ENCODE measurements around the gene MCM9.

MCM9 gene
- 43.8 to 70.5 (median 52.4) reads per million in 9 experiments for total RNA-seq

DNA sequence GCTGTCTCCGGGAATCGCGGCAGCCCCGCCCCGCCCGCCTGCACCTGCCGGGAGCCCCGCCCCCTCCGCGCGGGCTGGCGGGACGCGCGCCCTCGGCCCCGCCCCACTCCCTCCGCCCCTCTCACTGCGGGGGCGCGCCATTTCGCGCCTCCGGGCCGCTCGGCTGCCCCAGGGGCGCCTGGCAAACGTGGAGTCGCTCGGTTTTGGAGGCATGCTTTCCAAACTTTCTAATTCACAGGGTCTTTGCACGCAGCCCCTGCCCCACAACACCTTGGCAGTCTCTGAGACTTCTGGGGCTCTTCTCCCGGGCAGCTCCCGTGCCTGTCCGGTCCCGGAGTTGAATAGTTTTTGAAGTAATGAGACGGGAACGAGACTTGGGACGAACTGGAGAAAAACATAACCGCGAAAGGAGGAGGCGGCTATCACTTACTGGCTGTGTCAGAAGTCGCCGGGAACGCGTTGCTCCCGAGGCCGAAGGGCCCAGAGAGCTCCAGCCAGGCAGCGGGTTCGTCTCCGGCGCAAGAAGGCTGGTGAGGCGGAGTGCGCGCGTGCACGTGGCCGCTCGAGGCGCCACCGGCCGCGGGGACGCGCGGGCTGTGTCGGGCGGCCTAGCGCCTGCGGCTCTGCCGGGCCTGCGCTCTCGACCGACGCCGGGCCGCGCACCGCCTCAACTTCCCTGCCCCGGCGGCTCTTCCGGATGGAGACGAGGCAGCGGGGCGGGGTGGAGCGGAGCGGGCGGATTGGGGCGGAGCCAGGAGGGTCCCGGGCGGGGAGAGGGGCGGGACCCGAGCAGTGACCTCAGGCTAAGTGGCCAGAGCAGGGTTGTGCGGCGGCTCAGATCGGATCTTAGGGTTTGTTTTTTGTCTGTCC is at the start of gene MCM9:
Gene MCM9 (minus strand): TSS at position 699 of the 870 bp plus-strand sequence. CDS start 3,436 bp downstream, outside the sequence.
- Mint-ChIP-seq H3K36me3 (ENCODE audit: insufficient read depth) (peaks cover 28% of the 10 kb centered on the region), H3K4me3 (peak within 1 kb of the TSS; percentile 92 to 95), H3K27me3 (no peaks in the 10 kb centered on the region), H3K4me1 (ENCODE audit: low read depth in 2 of 2) (peaks cover 13 to 17% of the 10 kb centered on the region in 2 donors), H3K27ac (peak within 1 kb of the TSS; percentile 88 to 94), H3K9me3 (no peaks in the 10 kb centered on the region)
- peak; percentile 79 to 85 (median 82) for DNase-seq
- peak; percentile 90 for ATAC-seq (replicated peaks)

- Mint-ChIP-seq H3K27ac (no peak overlapping the region), H3K36me3 (ENCODE audit: insufficient read depth) (no peaks in the 10 kb centered on the region), H3K27me3 (no peaks in the 10 kb centered on the region), H3K4me1 (ENCODE audit: low read depth in 2 of 2) (no peaks in the 10 kb centered on the region), H3K9me3 (no peaks in the 10 kb centered on the region), H3K4me3 (no peak overlapping the region)
- ATAC-seq (replicated peaks), result no peak
- no peak for DNase-seq
Measured at GRCh38 chr6:118984342-118984741, 49.4 kb upstream of the MCM9 start.

DNA sequence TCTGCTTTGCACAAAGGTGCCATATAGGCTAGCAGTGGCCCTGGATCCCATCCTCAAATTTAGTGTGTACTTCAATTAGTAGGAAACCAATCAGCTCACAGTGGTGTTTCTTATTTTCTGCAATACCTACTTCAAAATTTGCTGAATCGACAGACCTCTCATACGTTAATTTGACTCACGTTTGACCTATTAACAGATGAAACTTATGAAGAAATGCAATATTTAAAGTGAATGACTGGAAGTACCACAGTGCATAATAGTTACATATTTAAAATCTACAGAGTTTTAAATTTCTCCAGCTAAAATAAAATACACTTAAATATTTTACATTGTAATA is 47.6 kb upstream of the MCM9 start:
- no peak overlapping the region for H3K4me3 Mint-ChIP-seq
- H3K9me3 Mint-ChIP-seq, result no peaks in the 10 kb centered on the region
- no peak for ATAC-seq (replicated peaks)
- DNase-seq, result no peak
- no peaks in the 10 kb centered on the region for H3K27me3 Mint-ChIP-seq
- H3K36me3 Mint-ChIP-seq (ENCODE audit: insufficient read depth), result no peaks in the 10 kb centered on the region
- no peaks in the 10 kb centered on the region for H3K4me1 Mint-ChIP-seq (ENCODE audit: low read depth in 2 of 2)
- H3K27ac Mint-ChIP-seq, result no peak overlapping the region

DNA sequence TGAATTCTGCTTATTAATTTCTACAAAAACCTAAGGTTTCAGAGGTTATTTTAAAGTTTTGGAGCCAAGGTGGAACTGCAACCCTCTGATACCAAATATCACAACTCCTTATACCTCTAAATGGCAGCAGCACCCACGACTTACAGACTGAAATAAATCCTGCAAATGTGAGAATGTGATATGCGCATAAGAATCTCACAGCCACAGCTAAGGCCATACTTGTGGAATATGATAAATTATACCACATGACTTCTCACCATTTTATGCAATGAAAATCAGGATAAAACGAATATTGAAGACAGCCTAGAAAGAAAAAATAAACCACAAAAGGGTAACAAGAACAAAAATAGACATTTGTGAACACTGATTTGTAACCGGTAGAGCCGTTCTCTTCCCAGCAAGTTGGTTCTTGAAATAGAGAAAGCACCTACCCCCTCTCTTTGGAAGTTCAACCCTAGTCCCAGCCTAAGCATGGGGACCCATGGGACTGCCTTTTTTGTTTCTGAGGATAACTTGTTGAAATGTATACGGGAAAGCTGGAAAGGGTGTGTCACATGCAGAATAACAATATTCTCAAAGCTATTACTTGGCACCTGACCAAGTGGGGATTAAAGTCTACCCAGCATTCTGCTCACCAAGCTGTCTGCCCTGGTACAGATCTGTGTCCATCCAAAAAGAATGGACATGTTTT is 47.1 kb upstream of the MCM9 start:
- Mint-ChIP-seq H3K27ac (no peak overlapping the region), H3K4me1 (ENCODE audit: low read depth in 2 of 2) (no peaks in the 10 kb centered on the region), H3K4me3 (no peak overlapping the region), H3K27me3 (no peaks in the 10 kb centered on the region), H3K9me3 (no peaks in the 10 kb centered on the region), H3K36me3 (ENCODE audit: insufficient read depth) (no peaks in the 10 kb centered on the region)
- ATAC-seq (replicated peaks) (no peak), DNase-seq (no peak)

GRCh38 chr6:118980063-118980462 is 45.1 kb upstream of the MCM9 start:
- Mint-ChIP-seq H3K9me3 (no peaks in the 10 kb centered on the region), H3K4me1 (ENCODE audit: low read depth in 2 of 2) (no peaks in the 10 kb centered on the region), H3K4me3 (no peak overlapping the region), H3K27ac (no peak overlapping the region), H3K36me3 (ENCODE audit: insufficient read depth) (no peaks in the 10 kb centered on the region), H3K27me3 (no peaks in the 10 kb centered on the region)
- no peak for DNase-seq
- no peak for ATAC-seq (replicated peaks)

DNA sequence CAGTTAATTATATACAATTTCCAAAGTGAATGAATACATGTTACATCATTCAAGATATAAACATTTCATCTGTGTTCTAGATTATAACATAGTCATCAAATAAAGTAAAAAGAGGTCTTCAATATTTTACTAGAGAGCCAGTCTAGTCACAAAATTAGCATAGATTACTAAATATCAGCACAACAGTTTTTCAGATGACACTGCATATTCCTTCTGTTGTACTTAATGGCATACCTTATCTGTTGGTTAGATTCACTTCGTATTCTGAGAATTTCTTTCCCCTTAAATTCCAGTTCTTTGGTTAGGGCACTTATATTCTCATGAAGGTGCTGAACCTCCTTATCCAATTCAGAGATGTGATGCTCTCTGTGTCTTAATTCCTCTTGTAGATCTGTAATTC is 39.8 kb upstream of the MCM9 start:
- no peak overlapping the region for H3K4me3 Mint-ChIP-seq
- no peak overlapping the region for H3K27ac Mint-ChIP-seq
- H3K36me3 Mint-ChIP-seq (ENCODE audit: insufficient read depth), result no peaks in the 10 kb centered on the region
- no peak for ATAC-seq (replicated peaks)
- no peaks in the 10 kb centered on the region for H3K9me3 Mint-ChIP-seq
- no peak for DNase-seq
- H3K27me3 Mint-ChIP-seq, result no peaks in the 10 kb centered on the region
- no peaks in the 10 kb centered on the region for H3K4me1 Mint-ChIP-seq (ENCODE audit: low read depth in 2 of 2)

- H3K27me3 Mint-ChIP-seq, result no peaks in the 10 kb centered on the region
- H3K27ac Mint-ChIP-seq, result no peak overlapping the region
- H3K4me3 Mint-ChIP-seq, result no peak overlapping the region
- no peaks in the 10 kb centered on the region for H3K36me3 Mint-ChIP-seq (ENCODE audit: insufficient read depth)
- H3K4me1 Mint-ChIP-seq (ENCODE audit: low read depth in 2 of 2), result no peaks in the 10 kb centered on the region
- no peaks in the 10 kb centered on the region for H3K9me3 Mint-ChIP-seq
- DNase-seq (no peak), ATAC-seq (replicated peaks) (no peak)
Measured at GRCh38 chr6:118971682-118972081, 36.7 kb upstream of the MCM9 start.

DNA sequence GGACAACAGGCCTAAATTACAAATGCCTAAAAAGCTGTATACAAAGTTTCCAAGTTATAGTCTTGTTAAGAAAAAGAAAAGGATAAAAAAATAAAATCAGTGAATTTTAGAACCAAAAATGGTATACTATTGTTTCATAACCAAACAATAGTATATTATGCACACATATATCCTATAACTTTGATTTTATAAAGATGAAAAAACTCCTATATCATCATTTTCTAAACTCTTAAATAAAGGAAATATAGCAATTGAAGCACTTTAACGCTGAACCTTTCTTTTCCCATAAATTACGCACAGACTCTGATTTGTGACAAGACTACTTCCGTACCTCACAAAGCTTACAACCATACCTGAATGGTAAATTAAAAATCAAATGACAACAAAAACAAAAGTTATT is 35.9 kb upstream of the MCM9 start:
- Mint-ChIP-seq H3K4me1 (ENCODE audit: low read depth in 2 of 2) (no peaks in the 10 kb centered on the region), H3K9me3 (no peaks in the 10 kb centered on the region), H3K27me3 (no peaks in the 10 kb centered on the region), H3K27ac (no peak overlapping the region), H3K36me3 (ENCODE audit: insufficient read depth) (no peaks in the 10 kb centered on the region), H3K4me3 (no peak overlapping the region)
- DNase-seq (no peak), ATAC-seq (replicated peaks) (no peak)

DNA sequence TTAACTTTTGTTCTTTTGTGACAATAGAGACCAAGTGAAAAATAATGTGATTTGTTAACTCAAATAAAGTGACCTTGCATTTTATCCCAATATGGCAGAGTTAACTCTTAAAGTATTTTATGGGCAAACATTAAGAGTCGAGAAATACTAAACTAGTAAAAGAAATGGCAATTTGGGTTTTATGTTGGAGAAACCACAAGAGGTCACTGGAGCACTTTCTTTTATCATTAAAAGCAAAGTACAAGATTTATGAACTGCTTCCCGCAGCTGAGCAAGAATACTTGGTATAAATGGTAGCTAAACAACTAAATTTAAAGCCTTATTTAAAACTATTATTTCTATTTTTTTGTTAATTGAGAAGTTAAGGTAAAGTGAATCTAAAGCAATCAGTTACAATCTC is 33.5 kb upstream of the MCM9 start:
- H3K4me1 Mint-ChIP-seq (ENCODE audit: low read depth in 2 of 2), result no peaks in the 10 kb centered on the region
- no peaks in the 10 kb centered on the region for H3K9me3 Mint-ChIP-seq
- no peak for ATAC-seq (replicated peaks)
- H3K36me3 Mint-ChIP-seq (ENCODE audit: insufficient read depth), result no peaks in the 10 kb centered on the region
- no peak for DNase-seq
- H3K27me3 Mint-ChIP-seq, result no peaks in the 10 kb centered on the region
- H3K4me3 Mint-ChIP-seq, result no peak overlapping the region
- H3K27ac Mint-ChIP-seq, result no peak overlapping the region

DNA sequence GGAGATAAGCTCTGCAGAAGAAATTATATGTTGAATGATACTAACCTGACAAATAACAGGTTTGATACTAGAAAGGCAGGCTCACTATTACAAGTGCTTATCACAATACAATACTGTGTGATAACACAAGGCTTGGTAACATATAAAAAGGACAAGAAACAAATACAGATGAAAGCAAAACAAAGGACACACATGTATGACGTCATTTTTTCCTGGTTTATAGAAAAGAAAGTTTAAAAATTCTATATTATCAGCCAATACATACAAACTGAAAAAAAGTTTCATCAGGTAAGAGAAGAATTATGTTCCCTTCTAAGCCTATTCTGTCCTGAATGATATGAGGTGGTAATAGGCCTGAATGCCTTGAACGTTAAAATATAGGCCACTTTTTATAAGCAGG is 32.3 kb upstream of the MCM9 start:
- H3K27me3 Mint-ChIP-seq, result no peaks in the 10 kb centered on the region
- H3K4me3 Mint-ChIP-seq, result no peak overlapping the region
- no peaks in the 10 kb centered on the region for H3K36me3 Mint-ChIP-seq (ENCODE audit: insufficient read depth)
- no peak overlapping the region for H3K27ac Mint-ChIP-seq
- no peak for DNase-seq
- H3K4me1 Mint-ChIP-seq (ENCODE audit: low read depth in 2 of 2), result no peaks in the 10 kb centered on the region
- no peak for ATAC-seq (replicated peaks)
- no peaks in the 10 kb centered on the region for H3K9me3 Mint-ChIP-seq

DNA sequence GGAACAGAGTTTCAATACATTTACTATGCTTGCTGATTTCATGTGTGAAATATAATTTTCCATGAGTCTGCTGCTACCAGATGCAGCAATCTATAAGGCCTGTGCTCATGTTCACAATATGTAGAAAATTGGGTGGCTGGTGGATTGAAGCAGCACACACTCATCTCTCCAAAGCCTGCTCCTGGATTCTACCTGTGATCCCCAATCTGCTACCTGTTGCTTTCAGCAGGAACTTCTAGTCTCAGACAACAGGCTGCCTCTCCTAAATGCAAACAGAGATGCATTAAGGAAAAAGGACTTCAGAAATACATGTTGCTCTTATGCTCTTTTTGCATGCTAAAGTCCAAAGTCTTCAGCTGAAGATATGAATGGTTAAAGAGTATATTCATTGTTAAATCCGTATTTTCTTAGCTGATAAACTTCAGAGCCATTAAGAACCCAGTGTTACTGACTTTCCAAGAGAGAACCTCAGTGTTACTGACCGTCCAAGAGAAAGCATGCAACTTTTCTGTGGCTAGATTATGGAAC is 30.9 kb upstream of the MCM9 start:
- no peak for DNase-seq
- Mint-ChIP-seq H3K4me3 (no peak overlapping the region), H3K27me3 (no peaks in the 10 kb centered on the region), H3K36me3 (ENCODE audit: insufficient read depth) (no peaks in the 10 kb centered on the region), H3K4me1 (ENCODE audit: low read depth in 2 of 2) (no peaks in the 10 kb centered on the region), H3K9me3 (no peaks in the 10 kb centered on the region), H3K27ac (no peak overlapping the region)
- ATAC-seq (replicated peaks), result no peak

DNA sequence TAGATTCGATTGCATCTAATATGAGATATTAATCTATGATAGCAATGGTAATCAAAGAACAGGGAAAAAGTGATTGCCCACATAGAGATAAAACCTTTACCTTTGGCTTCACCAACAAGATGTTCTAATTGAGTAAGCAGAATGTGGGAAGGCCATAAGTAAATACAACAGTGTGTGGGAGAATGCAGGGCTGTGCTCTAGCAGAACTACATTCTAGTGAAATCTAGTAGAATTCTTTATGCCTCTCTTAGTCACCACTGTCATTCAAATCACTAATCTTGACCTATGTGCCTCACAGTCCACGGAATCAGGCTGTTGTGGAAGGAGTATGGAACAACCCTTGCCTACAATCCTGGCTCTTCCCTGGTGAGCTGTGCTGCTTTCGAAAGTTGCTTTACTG is 30.4 kb upstream of the MCM9 start:
- Mint-ChIP-seq H3K27me3 (no peaks in the 10 kb centered on the region), H3K4me3 (no peak overlapping the region), H3K27ac (peak overlapping the region in 1 of 2 donors; percentile 16), H3K9me3 (no peaks in the 10 kb centered on the region), H3K4me1 (ENCODE audit: low read depth in 2 of 2) (no peaks in the 10 kb centered on the region), H3K36me3 (ENCODE audit: insufficient read depth) (no peaks in the 10 kb centered on the region)
- DNase-seq, result no peak
- ATAC-seq (replicated peaks), result no peak

- ATAC-seq (replicated peaks) (no peak), DNase-seq (no peak)
- Mint-ChIP-seq H3K27me3 (no peaks in the 10 kb centered on the region), H3K4me3 (no peak overlapping the region), H3K9me3 (no peaks in the 10 kb centered on the region), H3K27ac (no peak overlapping the region), H3K36me3 (ENCODE audit: insufficient read depth) (no peaks in the 10 kb centered on the region), H3K4me1 (ENCODE audit: low read depth in 2 of 2) (peaks cover 0 to 4% of the 10 kb centered on the region in 2 donors)
Measured at GRCh38 chr6:118963003-118963402, 28.0 kb upstream of the MCM9 start.

- Mint-ChIP-seq H3K9me3 (no peaks in the 10 kb centered on the region), H3K4me3 (no peak overlapping the region), H3K4me1 (ENCODE audit: low read depth in 2 of 2) (peaks cover 0 to 4% of the 10 kb centered on the region in 2 donors), H3K27ac (no peak overlapping the region), H3K27me3 (no peaks in the 10 kb centered on the region), H3K36me3 (ENCODE audit: insufficient read depth) (peaks cover 4% of the 10 kb centered on the region)
- no peak for DNase-seq
- no peak for ATAC-seq (replicated peaks)
Measured at GRCh38 chr6:118959903-118960302, 24.9 kb upstream of the MCM9 start.

Data from effector memory CD8-positive, alpha-beta T cell (primary cell).